Common myeloid progenitor, CD34-positive (primary cell): ENCODE measurements around the gene GMNN.

Source experiments
- CTCF ChIA-PET: fragments of 350-600 bp; sonication (Branson Sonifier 250); formaldehyde crosslinking; loops from one replicate; lab custom pipeline; 2021; ENCODE audit warnings: antibody characterized with exemption; lab: Charles Lee
- POLR2A ChIA-PET: fragments of 350-600 bp; sonication (Branson Sonifier 250); formaldehyde crosslinking; loops from one replicate; lab custom pipeline; 2021; ENCODE audit warnings: antibody characterized with exemption; lab: Charles Lee
- DNase-seq, 3 donors: peaks; one replicate each; pipeline versions ENCODE4 v3.0.0 to v3.0.0-alpha.2; 2013
- H3K27ac ChIP-seq, 2 experiments: 1 replicate in 1 of 2; 2 replicates in 1 of 2; pipeline ENCODE4 v1.7.0; 2013; ENCODE audit warnings: inconsistent platforms in 2 of 2, low read length in 2 of 2, mild to moderate bottlenecking in 2 of 2, low read depth in 1 of 2, moderate library complexity in 1 of 2; ENCODE audit not compliant: severe bottlenecking in 2 of 2, insufficient read depth in 1 of 2, poor library complexity in 1 of 2
- H3K27me3 ChIP-seq, 5 experiments: replicated peaks in 2 of 5; 1 replicate in 3 of 5; 2 replicates in 2 of 5; pipeline versions ENCODE4 v1.6.1 to v1.7.0; 2013; ENCODE audit warnings: low read length in 4 of 5, mild to moderate bottlenecking in 2 of 5, moderate library complexity in 2 of 5, inconsistent platforms in 1 of 5; ENCODE audit not compliant: insufficient read depth in 5 of 5, control insufficient read depth in 4 of 5
- H3K36me3 ChIP-seq, 4 experiments: 1 replicate in 2 of 4; 2 replicates in 2 of 4; pipeline versions ENCODE4 v1.6.1 to v1.7.0; 2013; ENCODE audit warnings: low read length in 3 of 4, control low read depth in 1 of 4, mild to moderate bottlenecking in 1 of 4; ENCODE audit not compliant: control insufficient read depth in 4 of 4, insufficient read depth in 4 of 4
- H3K4me1 ChIP-seq, 4 experiments: 1 replicate in 3 of 4; 2 replicates in 1 of 4; pipeline versions ENCODE4 v1.6.1 to v1.7.1; 2013; ENCODE audit warnings: low read length in 3 of 4, mild to moderate bottlenecking in 3 of 4, control low read depth in 1 of 4, inconsistent platforms in 1 of 4, moderate library complexity in 1 of 4; ENCODE audit not compliant: control insufficient read depth in 4 of 4, insufficient read depth in 4 of 4; ENCODE audit errors: control extremely low read depth in 1 of 4
- H3K4me3 ChIP-seq, 7 experiments: 1 replicate in 4 of 7; 2 replicates in 3 of 7; pipeline versions ENCODE4 v1.5.1 to v1.7.0; 2013; ENCODE audit warnings: mild to moderate bottlenecking in 7 of 7, low read length in 6 of 7, moderate library complexity in 6 of 7, inconsistent platforms in 2 of 7, low read depth in 2 of 7, control low read depth in 1 of 7; ENCODE audit not compliant: insufficient read depth in 4 of 7, control insufficient read depth in 1 of 7; ENCODE audit errors: extremely low read depth in 1 of 7
- H3K9me3 ChIP-seq, 5 experiments: 1 replicate in 4 of 5; 2 replicates in 1 of 5; pipeline versions ENCODE4 v1.6.1 to v1.7.1; 2013; ENCODE audit warnings: low read length in 4 of 5, mild to moderate bottlenecking in 2 of 5, inconsistent platforms in 1 of 5, low read depth in 1 of 5, moderate library complexity in 1 of 5; ENCODE audit not compliant: control insufficient read depth in 4 of 5, insufficient read depth in 2 of 5; ENCODE audit errors: control extremely low read depth in 1 of 5
- WGBS: methylation state at CpG from one replicate; pipeline ENCODE4 v1.1.5; 2013; ENCODE audit not compliant: insufficient coverage; 5-methylcytosine and 5-hydroxymethylcytosine counted together

Gene GMNN

GRCh38 chr6:24821860-24822444 is 47.2 kb downstream of the GMNN start:
- CTCF ChIA-PET = interaction anchor here (0.5 to 2.0 kb wide), 3 partner anchors 14 to 847 kb away, joined by 3 to 5 read pairs (median 3); no protein-coding TSS in a partner anchor
- WGBS = 100% methylated on average over 1 of the region's 3 CpGs
- Histone ChIP-seq H3K9me3 (no peaks in the 10 kb centered on the region), H3K4me3 (no peak overlapping the region), H3K27me3 (no peaks in the 10 kb centered on the region), H3K36me3 (peaks cover 9 to 63% (median 30%) of the 10 kb centered on the region in 4 experiments), H3K4me1 (no peaks in the 10 kb centered on the region), H3K27ac (no peak overlapping the region)
- POLR2A ChIA-PET = no interaction called here
- no peak for DNase-seq

- Histone ChIP-seq H3K27ac (no peak overlapping the region), H3K4me3 (no peak overlapping the region), H3K9me3 (no peaks in the 10 kb centered on the region), H3K4me1 (no peaks in the 10 kb centered on the region), H3K27me3 (no peaks in the 10 kb centered on the region), H3K36me3 (peaks cover 12 to 71% (median 35%) of the 10 kb centered on the region in 4 experiments)
- CTCF ChIA-PET = interaction anchor here (0.8 to 2.0 kb wide), 3 partner anchors 15 to 251 kb away, joined by 3 to 5 read pairs (median 3); partner anchors contain the start of gene GMNN
- WGBS = 100% methylated on average over 6 of the region's 6 CpGs
- POLR2A ChIA-PET = no interaction called here
- DNase-seq = no peak
Observed at GRCh38 chr6:24822696-24823095, 48.0 kb downstream of the GMNN start.

DNA sequence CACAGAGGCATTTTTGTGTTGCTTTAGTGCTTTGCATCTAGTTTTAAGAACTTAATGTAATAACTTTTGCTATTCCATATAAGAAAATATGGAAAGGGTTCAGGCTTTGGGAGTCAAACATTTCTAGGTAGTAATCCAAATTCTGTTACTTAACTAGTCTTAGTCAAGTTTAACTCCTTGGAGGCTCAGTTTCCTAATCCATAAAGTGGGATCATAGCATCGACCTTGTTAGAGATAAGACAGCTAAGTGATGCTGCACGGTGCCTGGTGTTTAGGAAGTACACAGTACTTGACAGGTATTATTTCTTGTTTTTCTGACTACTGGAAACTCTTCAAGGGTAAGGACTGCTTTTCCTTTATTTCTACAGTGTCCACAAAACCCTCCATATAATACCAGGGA is 48.4 kb downstream of the GMNN start:
- no peak overlapping the region for H3K27ac ChIP-seq
- peaks cover 16 to 74% (median 38%) of the 10 kb centered on the region in 4 experiments for H3K36me3 ChIP-seq
- no peaks in the 10 kb centered on the region for H3K9me3 ChIP-seq
- 100% methylated on average over 2 of the region's 2 CpGs for WGBS
- DNase-seq = no peak
- no peaks in the 10 kb centered on the region for H3K27me3 ChIP-seq
- ChIA-PET CTCF (interaction anchor here (0.8 to 2.0 kb wide), 3 partner anchors 15 to 251 kb away, joined by 3 to 5 read pairs (median 3); partner anchors contain the start of gene GMNN), POLR2A (no interaction called here)
- no peak overlapping the region for H3K4me3 ChIP-seq
- H3K4me1 ChIP-seq = no peaks in the 10 kb centered on the region

DNA sequence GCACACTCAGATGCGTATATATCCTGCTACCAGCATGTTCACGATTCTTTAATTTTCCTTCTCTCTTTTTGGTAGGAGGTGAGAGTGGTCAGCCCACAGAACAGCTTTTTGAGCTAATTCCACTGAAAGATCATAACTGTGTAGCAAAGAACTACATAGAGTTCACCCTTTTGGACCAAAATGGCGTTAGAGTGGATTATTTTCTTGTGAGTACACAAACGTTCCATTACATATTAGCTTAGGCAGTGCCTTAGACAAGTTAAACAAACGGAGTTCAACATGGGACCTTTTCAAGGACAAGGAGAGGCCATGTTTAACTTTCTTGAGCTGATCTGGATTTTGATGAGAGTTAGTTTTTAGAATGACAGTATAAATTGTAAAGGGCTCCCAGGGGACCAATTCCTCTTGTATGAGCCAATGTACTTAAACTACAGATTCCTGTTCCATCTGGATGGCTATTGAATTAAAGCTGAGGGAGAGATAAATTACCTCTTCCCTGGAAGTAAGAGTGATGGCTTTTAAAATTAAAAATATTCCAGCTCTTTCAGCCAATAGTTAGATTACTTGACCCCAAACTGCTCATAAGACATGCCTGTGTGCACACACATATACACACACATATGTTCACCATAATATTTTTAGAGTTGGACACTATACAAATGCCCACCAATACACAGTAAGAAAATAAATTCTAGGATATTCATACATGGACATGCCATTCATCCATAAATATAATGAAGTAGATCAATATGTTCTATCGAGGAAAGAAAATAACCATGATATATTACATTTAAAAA is 49.6 kb downstream of the GMNN start:
- H3K4me1 ChIP-seq = no peaks in the 10 kb centered on the region
- H3K27me3 ChIP-seq = no peaks in the 10 kb centered on the region
- WGBS = 100% methylated on average over 3 of the region's 6 CpGs
- ChIA-PET POLR2A (no interaction called here), CTCF (interaction anchor here (1.5 kb wide), 1 partner anchor 20 kb away, joined by 4 read pairs; no protein-coding TSS in a partner anchor)
- H3K27ac ChIP-seq = no peak overlapping the region
- H3K36me3 ChIP-seq = peaks cover 16 to 72% (median 34%) of the 10 kb centered on the region in 4 experiments
- no peak overlapping the region for H3K4me3 ChIP-seq
- no peaks in the 10 kb centered on the region for H3K9me3 ChIP-seq
- no peak for DNase-seq

DNA sequence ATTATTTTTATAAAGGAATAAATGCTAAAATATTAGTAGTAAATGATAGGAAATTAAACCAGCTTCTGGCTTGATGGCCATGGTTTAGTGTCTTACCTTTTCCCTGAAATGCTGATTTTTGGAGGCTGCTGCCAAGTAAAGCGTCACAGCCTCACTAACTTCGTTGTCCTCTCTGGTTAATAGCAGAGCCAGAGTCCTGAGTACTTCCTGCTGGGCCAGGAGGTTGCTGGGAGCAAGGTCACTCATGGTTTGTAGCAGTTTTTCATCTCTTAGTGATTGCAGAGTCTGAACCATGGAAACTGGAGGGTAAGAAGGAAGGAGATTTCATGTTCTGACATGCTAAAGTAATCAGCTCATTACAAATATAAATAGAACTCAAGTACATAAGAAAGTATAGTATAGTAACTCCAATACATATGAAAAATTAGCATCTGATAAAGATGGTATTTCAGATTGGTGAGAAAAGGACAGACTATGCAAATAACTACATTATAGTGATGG is 50.4 kb downstream of the GMNN start:
- Histone ChIP-seq H3K36me3 (peaks cover 22 to 80% (median 33%) of the 10 kb centered on the region in 4 experiments), H3K9me3 (no peaks in the 10 kb centered on the region), H3K27me3 (no peaks in the 10 kb centered on the region), H3K4me3 (no peak overlapping the region), H3K27ac (no peak overlapping the region), H3K4me1 (no peaks in the 10 kb centered on the region)
- 100% methylated on average over 2 of the region's 2 CpGs for WGBS
- POLR2A ChIA-PET = no interaction called here
- DNase-seq = no peak
- CTCF ChIA-PET = no interaction called here

- Histone ChIP-seq H3K36me3 (peaks cover 21 to 88% (median 42%) of the 10 kb centered on the region in 4 experiments), H3K27ac (no peak overlapping the region), H3K4me3 (no peak overlapping the region), H3K27me3 (no peaks in the 10 kb centered on the region), H3K4me1 (no peaks in the 10 kb centered on the region), H3K9me3 (no peaks in the 10 kb centered on the region)
- DNase-seq = no peak
- ChIA-PET POLR2A (no interaction called here), CTCF (no interaction called here)
- no CpG with 5 or more reads among the region's 3 CpGs for WGBS
Observed at GRCh38 chr6:24827162-24827561, 52.4 kb downstream of the GMNN start.

DNA sequence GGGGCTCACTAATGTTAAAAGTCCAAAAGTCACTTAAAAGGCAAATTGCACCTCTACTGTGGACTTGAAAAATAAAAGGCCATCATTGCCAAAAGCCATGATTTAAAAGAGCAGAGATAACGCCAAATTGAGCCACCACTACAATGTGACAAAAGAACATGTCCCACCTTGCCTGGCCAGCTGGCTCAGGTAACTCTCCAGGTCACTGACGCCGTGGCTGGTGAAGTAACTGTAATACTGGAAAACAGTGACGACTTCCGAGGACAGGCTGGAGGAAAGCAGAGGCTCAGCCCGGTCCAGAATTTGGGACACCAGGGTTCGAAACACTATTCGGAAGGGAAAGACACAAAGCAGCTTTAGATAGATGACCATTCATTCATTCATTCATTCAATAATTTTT is 53.2 kb downstream of the GMNN start:
- 89% methylated on average over 5 of the region's 8 CpGs for WGBS
- H3K4me3 ChIP-seq = no peak overlapping the region
- H3K27me3 ChIP-seq = no peaks in the 10 kb centered on the region
- no peak for DNase-seq
- ChIA-PET POLR2A (no interaction called here), CTCF (no interaction called here)
- no peaks in the 10 kb centered on the region for H3K4me1 ChIP-seq
- H3K36me3 ChIP-seq = peaks cover 26 to 92% (median 43%) of the 10 kb centered on the region in 4 experiments
- no peak overlapping the region for H3K27ac ChIP-seq
- H3K9me3 ChIP-seq = no peaks in the 10 kb centered on the region
